GM12801 (cell line): ENCODE measurements around the gene PLCH2.

Source experiments
- TF ChIP-seq, protein P1 (sequence below): IDR thresholded peaks from one replicate; pipeline ENCODE4 v1.5.1; 2011; ENCODE audit warnings: control low read depth; ENCODE audit not compliant: insufficient read length; ENCODE audit errors: extremely low read depth

PLCH2 gene

DNA sequence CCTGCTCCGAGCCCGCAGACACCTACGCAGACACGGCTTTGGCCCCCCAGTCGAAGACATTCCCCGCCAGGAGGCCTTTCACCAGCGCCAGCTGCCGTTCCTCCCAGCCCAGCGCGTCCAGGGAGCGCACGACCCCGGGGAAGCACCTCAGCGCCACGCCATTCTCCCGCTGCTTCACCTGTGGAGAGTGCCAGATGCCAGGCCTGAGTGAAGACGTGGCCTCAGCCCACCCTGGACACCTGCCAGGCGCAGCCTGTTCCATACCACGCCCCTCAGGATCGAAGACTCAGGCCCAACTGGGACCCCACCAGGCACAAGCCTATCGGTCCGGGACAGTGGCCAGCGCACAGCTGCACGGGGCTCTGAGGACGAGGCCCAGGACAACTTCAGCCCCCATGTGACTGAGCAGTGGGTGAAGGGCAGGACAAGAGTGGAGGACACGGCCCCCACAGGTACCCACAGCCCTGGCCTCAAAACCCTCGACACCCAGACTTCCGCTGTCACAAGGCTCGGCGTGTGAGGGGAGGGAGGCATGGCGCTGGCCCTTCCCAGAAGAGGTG, 36.9 kb downstream of the PLCH2 start:
- TF ChIP-seq, protein P1, sequence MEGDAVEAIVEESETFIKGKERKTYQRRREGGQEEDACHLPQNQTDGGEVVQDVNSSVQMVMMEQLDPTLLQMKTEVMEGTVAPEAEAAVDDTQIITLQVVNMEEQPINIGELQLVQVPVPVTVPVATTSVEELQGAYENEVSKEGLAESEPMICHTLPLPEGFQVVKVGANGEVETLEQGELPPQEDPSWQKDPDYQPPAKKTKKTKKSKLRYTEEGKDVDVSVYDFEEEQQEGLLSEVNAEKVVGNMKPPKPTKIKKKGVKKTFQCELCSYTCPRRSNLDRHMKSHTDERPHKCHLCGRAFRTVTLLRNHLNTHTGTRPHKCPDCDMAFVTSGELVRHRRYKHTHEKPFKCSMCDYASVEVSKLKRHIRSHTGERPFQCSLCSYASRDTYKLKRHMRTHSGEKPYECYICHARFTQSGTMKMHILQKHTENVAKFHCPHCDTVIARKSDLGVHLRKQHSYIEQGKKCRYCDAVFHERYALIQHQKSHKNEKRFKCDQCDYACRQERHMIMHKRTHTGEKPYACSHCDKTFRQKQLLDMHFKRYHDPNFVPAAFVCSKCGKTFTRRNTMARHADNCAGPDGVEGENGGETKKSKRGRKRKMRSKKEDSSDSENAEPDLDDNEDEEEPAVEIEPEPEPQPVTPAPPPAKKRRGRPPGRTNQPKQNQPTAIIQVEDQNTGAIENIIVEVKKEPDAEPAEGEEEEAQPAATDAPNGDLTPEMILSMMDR = no peak

DNA sequence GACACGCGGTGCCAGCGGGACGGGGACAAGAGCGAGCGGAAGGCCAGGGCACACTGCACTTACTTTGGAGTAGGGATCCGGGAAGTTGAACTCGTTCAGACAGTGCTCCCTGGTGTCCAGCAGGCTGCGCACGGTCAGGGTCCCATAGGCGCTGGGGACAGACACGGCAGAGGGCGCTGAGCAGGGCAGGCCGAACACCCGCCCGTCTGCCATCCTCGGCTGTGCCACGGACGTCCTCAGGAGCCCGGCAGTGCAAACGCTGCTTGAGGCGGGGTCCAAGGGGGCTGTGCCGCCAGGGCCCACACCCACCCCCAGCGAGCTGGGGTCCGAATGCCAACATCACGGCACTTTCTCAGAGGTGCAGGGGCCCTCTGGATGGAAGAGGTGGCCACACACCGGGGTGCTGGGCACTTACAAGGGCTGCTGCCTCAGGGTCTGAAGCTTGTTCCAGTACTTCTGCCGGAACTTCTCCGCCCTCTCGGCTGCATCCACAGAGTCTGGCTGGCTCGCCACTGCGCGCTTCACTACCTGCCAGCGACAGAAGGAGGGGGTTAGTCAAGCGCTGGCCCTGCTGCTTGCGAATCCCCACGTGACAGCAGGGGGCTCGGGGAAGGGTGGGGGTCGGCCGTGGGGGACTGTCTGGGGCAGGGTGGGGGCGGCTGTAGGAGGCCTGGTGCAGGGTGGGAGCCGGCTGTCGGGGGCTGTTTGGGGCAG, 38.0 kb downstream of the PLCH2 start:
- TF ChIP-seq, protein P1 = no peak

DNA sequence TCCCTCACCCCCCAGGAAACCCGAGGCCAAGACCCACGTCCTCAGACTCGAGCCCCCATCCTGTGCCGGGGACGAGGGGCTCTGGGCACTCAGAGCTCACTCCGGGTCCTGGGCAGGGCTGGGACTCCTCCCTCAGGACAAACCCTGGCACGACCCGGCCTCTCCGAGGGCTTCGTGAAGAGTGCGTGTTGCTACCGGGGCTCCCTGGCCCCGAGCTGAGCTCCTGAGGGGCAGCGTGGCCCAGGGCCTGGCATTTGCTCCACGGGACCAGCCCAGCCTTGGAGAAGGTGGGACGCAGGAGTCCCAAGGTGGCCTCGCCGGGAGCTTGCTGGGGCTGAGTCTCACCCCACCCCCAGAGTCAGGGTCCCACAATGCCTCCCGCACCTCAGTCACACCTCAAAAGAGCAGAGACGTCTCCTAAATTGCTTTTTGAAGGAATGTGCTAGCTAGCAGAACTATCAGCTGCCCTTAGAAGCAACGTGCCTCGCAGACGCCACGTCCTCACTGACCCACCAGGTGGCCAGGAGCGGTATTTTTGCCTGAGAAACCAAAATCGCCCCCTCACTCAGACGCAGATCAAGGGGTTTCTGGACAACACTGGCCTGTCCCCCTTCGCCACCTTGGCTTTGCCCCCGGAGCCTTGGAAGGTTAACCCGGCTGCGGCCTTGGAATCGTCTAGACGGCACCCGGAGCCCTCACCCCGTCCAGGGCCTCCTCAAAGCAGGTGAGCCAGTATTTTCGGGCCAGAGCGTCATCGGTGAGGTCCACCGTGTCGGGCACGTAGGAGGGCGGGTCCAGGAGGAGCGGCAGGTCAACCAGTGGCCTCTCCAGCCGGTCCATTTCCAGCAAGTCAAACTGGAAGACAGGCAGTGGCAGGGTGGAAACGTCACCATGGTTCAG, 39.0 kb downstream of the PLCH2 start:
- TF ChIP-seq, protein P1 = no peak

DNA sequence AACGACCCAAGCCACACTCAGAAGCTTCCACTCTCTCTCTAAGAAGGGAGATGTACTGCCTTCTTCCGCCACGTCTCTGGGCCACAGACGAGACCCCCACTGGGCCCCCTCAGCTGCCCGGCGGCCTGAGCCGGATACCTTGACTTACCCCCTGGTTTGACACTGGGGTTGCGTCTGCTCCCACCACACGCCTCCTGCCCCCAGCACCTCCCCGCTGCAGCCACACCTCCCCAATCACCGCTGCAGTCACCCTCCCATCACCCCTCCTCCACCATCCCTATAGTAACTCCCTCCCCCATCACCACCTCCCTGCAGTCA, 39.6 kb downstream of the PLCH2 start:
- TF ChIP-seq, protein P1 = no peak

DNA sequence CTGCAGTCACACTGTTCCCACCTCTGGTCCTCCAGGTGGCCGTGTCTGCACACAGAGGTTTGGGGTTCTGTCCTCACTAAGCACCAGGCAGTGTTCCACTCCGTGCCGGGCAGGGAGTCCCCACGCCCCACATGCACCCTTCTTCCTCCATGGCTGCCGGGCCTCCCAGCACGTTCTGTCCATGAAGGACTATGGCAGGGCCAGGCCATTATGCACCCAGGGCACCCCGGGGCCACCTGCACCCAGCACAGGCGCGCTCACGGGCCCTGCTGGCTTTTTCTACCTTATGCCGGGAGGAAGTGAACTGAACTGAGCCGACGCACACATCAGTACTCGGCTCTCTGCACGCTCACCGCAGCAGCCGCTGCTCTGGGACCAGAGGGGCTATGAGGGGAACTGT, 40.0 kb downstream of the PLCH2 start:
- TF ChIP-seq, protein P1 = no peak

DNA sequence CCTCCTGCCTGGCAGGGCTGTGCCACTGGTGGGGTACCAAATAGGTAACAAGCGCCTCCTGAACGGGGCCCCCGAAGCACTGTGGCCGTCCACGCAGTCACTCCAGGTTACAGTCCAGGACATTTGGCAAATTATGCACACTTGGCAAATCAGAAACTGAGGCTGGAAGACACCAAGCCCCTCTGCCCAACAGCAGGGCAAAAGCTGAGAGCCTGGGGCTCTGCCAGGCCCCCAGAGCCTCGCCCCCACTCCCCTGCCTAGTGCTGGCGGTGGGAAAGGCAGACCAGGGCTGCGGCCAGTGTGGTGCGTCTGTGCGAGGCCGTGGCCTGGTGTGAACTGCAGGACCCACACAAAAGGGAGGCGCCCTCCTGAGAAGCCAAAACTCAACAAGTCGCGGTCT, 40.9 kb downstream of the PLCH2 start:
- TF ChIP-seq, protein P1 = no peak

DNA sequence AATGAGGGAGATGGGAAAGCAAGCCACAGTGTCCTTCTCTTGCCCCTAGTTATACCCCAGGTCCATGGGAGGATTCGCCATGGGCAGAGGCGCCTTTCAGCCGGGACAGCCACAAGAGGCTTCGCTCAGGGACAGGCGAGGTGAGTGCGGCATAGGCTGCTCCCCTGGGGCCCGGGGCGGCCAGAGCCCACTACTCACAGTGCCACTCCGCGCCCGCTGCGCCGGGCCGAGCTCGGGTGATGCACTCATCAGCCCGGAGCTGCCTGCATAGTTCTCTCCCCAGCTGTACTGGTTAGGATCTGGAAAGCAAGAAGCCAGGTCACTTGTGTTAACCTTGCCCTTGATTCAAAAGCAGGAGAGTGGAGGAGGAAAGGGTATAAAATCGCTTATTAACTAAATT, 41.9 kb downstream of the PLCH2 start:
- TF ChIP-seq, protein P1 = no peak
